ENCODE measurements around the gene JMJD7.

GRCh38 chr15:41880156-41880877, 52.4 kb downstream of the JMJD7 start:
- no peak for TF ChIP-seq CTCF (IDR thresholded peaks at IDR 0.05)
- TF ChIP-seq POLR2A (IDR thresholded peaks at IDR 0.05), result no peak

Data from Peyer's patch (tissue), 4 donors.